NCI-H748 treated with DMSO at 0.1 percent for 48 hours (cell line): ENCODE results near the gene ST6GALNAC3.

Source experiments
- DNase-seq: peaks from one replicate; lab custom pipeline; 2025; lab: John Stamatoyannopoulos, UW

ST6GALNAC3 gene

GRCh38 chr1:76583875-76584477 lies 509.4 kb downstream of the ST6GALNAC3 start:
- no peak for DNase-seq

- DNase-seq = no peak
Observed at GRCh38 chr1:76585980-76586674, 511.6 kb downstream of the ST6GALNAC3 start.

DNA sequence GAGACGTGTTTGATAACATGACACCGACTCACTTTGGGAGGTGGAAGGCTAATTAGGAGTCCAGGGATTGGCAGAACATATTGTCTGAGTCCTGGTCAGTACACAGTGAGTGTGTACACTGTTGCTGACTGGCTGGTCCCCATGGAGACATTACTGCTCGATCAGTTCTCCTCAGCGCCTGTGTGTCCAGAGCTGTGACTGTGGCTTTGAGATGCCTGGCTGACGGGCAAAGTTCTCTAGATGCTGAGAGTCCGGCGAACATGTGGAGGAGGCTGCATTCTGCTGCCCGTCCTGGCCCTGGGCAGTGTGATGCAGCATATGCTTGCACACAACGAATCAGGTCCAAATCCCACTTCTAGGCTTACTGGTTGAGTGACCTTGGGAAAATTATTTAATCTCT lies 512.7 kb downstream of the ST6GALNAC3 start:
- peak; percentile 81 for DNase-seq

GRCh38 chr1:76591461-76591860 lies 516.9 kb downstream of the ST6GALNAC3 start:
- DNase-seq = no peak

- no peak for DNase-seq
Observed at GRCh38 chr1:76591963-76592362, 517.4 kb downstream of the ST6GALNAC3 start.

GRCh38 chr1:76593141-76593540 lies 518.6 kb downstream of the ST6GALNAC3 start:
- DNase-seq = no peak

DNA sequence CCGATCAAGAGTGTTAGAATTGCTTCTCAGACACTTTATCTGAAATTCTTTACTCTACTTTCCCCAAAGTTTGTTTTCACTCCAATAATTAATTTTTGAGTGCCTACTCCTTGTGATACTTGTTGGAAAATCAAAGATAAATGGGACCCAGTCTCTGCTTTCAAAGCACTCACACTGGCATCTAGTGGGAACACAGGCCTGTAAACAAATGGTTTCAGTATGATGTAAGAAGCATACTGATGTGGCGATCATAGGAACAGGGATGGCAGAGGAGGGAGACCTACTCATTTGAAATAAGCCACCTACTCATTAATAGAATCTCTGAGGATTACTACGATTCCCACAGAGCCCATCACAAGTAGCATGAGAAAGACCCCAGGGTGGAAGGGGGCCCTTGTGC lies 519.1 kb downstream of the ST6GALNAC3 start:
- no peak for DNase-seq

- no peak for DNase-seq
Observed at GRCh38 chr1:76595024-76595423, 520.5 kb downstream of the ST6GALNAC3 start.

GRCh38 chr1:76601465-76601864 lies 526.9 kb downstream of the ST6GALNAC3 start:
- DNase-seq = no peak

GRCh38 chr1:76607717-76608116 lies 533.2 kb downstream of the ST6GALNAC3 start:
- DNase-seq = no peak

DNA sequence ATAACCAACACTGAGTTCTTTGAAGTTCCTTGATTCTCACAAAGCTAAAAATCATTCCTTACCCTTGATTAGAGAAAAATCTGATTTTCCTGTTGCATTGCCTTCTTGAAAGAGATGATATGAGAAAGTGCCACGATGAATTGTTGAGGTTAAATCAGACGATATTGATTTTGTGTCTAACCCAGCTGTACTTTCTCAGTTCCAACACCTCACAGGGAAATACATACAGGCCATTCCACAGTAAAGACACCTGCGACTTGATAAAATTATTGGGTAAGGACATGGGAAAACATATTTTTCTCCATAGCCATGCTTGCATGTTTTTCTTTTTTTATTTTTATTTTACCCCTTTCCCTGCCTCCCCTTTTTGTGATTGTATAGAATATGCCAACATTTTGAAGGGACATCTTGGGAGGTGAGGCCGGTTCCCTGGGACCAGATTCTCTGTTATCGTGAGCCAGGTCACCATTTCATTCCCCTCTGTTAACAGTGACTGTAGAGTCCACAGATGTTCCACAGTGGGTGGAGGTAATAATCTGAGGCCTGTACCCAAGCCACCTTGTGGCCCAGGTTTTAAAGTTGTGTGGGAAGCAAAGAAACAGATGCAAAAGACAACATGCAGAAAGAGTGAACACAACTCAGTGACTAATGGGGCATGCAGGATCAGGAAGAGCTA lies 537.4 kb downstream of the ST6GALNAC3 start:
- no peak for DNase-seq

- no peak for DNase-seq
Observed at GRCh38 chr1:76613886-76614285, 539.3 kb downstream of the ST6GALNAC3 start.

GRCh38 chr1:76615253-76616035 lies 540.9 kb downstream of the ST6GALNAC3 start:
- DNase-seq = no peak

GRCh38 chr1:76620371-76620770 lies 545.8 kb downstream of the ST6GALNAC3 start:
- no peak for DNase-seq

DNA sequence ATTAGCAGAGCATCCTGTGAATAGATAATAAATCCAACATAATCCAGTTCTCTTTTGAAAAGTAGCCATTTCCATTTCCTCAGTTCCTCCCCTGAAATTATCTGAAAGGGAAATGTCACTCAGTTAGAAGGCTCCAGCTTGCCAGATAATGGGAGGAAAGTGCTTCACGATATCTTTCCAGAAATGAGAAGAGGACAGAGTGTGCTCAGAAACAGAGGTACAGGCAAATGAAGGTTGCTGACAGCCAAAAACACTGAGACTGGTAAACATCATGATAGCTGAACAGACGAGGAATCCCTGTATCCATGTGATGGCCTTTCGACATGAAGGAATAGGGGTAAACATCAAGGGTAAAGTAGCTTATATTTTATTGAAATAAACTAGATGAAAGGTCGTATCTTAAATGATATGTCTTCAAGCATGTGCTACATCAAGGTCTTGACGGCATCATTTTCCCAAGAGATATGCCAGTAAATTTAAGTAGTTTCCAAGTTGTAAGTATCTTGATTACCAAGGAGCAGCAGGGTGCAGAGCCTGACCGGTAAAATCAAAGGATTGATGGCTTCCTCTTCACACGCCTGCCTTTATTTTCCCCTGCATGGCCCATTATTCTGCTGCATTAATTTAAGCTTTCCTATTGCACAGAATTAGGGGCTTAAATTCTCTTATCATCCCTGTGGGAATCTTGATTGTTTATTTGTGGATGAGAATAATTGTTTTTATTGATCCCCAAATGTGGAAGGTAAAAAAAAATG lies 548.4 kb downstream of the ST6GALNAC3 start:
- DNase-seq = no peak

- peak; percentile 45 for DNase-seq
Observed at GRCh38 chr1:76625886-76626678, 551.5 kb downstream of the ST6GALNAC3 start.

- no peak for DNase-seq
Observed at GRCh38 chr1:76627498-76627897, 553.0 kb downstream of the ST6GALNAC3 start.

DNA sequence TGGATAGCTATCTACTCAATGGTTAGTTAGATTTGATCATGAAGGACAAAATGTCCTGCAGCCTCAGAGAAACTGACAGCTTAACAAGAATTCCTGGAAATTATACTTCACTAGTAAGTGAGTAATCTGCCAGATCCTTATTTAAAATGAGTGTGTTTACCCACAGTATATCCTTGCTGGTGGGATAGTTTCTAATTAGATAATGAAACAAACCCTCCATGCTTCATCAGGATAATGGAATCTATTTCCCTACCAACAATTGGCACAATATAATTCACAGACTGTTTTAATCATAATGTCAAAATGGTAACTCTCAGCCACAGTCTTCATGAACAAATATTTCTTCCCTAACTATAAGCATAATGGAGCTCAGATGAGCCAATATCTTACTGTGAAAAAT lies 553.4 kb downstream of the ST6GALNAC3 start:
- DNase-seq = no peak

GRCh38 chr1:76632136-76632535 lies 557.6 kb downstream of the ST6GALNAC3 start:
- no peak for DNase-seq

GRCh38 chr1:76635784-76636183 lies 561.2 kb downstream of the ST6GALNAC3 start:
- DNase-seq = no peak

DNA sequence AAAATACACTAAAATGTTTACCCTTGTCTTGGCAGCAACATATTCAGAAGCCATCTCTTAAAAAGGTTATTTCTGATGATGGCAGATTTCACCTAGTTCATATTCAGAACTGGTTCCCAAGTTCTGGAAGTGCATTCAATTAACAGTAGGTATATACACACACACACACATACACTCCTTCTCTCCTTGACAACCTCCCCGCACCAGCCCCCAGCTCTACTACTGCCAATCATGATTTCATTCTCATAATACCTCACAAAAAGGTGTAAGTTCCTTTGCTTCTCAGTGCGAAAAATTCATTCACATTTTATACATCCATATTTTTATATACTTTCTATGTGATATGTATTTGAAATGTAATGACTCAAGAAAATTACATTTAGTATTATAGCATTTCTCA lies 564.6 kb downstream of the ST6GALNAC3 start:
- DNase-seq = no peak
